HG03108 (cell line): ENCODE data around the gene SLC18A3.

Experiments used
- ATAC-seq: cut with Tn5 transposase; IDR thresholded peaks from one replicate; pipeline ENCODE4 v1.9.1; 2021; ENCODE audit warnings: moderate library complexity; ENCODE audit not compliant: unreplicated experiment

Gene SLC18A3

DNA sequence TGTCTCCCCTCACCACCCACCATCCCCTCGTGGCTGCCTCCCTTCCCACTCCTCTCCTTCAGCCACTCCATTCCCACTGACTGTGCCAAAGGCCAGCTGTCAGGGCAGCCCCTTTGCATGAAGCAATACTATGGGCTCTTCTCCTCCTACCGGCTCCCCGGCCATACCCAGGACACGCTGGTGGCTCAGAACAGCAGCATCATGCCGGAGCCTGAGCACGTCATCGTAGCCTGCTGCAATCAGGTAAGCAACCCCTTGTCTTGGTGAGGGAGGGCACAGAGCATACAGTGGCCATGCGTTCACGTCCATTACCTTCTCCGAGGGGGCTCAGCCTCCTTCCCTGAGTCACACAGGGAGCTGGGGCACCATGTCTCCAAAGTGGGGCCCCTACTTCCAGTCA lies 15.3 kb downstream of the SLC18A3 start:
- ATAC-seq: no peak

DNA sequence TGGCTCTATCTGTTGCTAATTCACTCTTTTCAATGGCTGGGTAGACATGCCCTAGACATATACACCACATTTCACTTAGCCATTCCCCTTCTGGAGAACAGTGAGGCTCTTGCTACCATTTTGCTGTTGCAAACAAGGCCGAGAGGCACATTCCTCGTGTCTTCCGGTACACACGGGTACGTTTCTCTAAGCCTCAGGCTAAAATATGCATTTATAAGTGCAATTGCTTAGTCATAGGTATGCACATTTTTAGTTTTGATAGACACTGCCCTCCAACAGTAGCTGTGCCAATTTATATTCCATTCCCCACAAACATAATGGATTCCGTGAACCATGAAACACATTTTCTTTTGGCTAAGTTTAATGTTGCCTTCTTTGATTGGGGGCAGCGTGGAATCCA lies 16.9 kb downstream of the SLC18A3 start:
- no peak for ATAC-seq

DNA sequence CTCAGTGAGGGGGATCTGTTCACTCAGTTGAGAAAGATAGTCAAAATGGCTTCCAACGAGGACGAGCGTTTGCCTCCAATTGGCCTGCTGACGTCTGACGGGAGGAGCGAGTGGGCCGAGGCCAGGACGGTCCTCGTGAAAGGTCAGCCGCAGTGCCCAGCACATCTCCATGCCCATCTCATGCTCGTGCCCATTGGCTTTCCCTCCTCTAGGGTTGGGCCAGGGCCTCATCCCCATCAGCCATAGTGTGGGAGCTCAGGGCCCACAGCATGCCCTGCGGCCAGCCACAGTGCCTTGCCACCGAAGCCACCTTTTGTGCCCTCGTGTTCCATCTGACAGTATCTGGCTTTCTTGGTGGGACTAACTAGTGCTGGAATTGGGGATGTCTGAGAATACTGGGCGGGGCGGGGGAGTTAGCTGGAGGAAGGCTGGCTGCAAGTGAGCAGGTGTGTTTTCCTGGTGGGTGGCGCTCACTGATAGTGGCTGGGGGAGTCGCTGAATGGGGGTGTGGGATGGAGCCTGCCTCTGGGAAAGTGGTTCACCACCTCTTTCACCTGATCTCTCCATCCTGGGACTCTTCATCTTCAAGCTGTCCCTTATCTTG lies 17.6 kb downstream of the SLC18A3 start:
- ATAC-seq: no peak

DNA sequence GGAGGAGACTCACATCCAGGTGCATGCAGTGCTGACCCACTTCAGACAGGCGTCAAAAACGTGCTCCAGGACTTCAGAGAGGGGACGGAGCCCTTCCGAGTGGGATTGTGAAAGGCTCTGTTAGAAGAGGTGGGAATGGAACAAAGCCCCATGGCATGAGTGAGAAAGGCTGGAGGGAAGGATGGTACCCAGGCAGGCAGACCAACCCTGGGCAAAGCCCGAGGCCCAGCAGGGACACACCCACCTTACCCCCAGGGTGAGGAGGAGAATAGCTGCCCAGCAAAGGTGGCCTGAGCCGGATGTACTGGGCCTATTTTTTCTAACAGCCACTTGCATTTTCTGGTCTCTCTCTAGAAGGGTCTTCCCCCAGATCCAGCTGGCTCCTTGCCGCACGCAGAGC lies 18.5 kb downstream of the SLC18A3 start:
- no peak for ATAC-seq

DNA sequence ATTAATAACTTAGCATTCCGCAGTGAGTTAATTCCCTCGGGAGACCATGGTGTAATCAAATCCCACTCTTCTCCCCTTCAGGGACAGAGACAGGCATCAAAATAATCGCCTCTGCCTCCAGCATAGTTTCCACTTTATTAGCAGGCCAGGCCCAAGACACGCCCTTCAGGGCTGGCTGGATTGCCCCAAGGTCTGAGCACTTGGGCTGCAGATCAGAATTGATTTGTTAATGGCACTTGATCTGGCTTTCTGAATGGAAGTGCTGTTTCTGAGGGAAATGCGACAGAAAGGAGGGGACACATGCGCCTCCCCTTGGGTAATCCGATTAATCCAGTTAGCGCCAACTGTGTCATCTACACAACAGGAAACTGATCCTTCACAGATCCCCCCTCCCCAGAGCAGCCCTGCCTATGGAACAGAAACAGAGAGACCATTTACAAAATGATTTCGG lies 19.3 kb downstream of the SLC18A3 start:
- ATAC-seq: no peak

DNA sequence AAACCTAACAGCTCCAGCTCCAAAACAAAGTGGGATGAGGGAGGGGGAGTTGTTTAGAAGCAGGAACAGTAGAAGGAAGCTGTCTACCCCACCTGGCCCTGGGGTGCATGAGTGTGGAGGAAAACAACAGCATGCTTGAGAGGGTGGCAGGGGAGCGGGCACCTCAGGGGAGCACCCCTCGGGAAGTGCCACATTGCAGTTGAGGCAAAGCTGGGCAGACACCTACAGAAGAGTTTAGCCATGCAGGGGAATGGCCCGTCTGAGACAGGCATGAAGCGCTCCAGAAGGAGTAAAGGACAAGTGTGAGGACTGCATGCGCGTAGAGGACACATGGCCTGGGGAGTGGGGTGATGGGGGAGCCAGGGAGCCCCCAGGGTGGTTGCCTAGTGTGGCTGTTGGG lies 21.9 kb downstream of the SLC18A3 start:
- ATAC-seq: no peak

DNA sequence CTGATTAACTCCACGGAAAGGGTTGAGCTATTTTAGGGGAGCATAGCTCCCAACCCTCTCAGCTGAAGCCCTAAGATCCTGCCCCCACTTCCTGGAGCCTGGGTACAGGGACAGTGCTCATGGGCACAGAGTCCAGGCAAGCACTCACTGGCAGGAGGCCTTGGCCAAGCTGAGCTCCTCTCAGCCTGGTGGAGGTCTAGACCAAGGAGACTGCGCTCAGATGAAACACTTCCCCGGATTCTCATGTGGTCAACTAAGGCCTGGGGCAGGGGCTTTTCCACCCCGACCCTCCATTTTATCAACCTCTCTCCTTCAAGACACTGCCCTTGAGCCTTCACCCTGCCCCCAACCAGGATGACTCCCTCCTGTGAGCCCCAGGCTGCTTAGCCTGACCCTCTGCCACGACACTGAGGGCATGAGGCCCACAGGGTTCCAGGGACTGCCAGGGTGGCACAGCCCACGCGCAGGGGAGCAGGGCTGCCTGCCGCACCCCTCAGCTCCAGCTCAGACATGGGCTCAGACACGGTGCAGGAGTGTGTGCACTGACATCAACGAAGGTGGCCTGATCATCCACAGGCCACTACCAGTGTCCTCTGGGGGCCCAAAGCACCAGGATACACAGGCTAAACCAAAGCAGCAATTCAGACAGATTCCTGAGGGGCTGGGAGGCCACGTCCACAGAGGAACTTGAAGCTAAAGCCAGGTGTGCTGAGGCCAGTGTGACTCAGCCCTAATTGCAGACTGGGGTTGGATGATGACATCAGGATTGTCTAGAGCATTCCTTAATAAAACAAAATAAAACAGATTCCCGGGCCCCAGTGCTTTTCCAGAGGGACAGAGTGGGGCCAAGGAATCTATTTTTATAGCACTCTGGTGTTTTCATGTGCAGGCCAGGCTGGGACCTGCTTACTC lies 22.6 kb downstream of the SLC18A3 start:
- ATAC-seq: no peak

DNA sequence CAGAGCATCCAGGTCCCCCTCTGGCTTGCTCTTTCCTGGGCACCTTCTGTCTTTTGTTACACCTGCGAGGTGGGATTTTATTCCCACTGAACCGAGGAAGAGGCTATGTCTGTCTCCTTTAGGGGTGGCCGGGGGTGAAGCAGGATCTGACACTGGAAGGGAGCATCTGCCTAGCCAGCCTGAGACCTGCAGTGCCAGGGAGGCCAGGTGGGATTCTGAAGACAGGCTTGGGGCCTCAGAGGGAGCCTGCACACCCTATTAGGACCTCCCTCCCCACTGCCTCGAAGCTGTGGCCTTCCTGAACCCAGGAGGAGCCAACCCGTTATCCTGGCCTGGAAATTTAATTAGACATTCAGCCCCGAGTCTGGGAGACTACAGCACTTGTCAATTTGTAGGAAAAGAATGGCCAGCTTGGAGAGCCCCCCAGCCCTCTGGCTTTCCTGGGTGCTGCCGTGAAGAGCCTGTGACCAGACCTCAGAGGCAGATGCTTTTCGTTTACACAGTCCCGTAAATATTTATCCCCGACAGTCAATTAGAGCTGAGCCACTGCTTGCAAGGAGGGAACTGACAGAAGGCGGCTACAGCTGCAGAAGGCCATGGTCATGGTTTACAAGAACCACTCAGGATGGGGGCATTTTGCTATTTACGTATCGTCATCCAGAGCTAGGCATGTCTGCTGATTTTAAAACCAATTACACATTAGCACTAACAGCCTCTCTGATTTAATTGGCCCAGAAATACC lies 23.4 kb downstream of the SLC18A3 start:
- ATAC-seq: no peak

DNA sequence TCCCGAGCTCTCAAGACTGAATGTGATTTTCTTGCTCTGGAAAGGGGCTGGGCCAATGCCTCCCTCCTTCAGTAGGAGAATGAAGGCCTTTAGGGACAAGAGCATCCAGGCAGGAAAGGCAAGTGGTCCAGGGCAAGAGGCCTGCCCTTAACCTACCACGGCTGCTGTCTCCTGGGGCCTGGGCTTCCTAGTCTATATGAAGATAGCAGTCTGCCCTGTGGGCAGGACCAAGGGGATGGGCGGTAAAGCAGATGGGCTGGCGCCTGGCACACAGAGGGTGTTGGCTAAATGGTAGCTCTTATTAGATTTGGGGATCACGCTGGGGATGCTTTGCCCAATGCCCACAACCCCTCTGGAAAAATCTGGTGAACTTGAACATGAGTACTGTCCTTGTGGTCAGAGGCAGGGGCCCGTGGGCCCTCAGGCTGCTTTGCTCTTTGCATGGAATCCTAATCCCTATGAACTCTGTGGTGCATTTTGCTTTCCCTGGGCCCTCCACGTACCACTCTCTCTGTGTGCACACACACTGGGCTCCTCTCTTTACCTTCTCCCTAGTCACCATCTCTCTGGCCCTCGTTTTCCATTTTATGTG lies 24.1 kb downstream of the SLC18A3 start:
- ATAC-seq: no peak

DNA sequence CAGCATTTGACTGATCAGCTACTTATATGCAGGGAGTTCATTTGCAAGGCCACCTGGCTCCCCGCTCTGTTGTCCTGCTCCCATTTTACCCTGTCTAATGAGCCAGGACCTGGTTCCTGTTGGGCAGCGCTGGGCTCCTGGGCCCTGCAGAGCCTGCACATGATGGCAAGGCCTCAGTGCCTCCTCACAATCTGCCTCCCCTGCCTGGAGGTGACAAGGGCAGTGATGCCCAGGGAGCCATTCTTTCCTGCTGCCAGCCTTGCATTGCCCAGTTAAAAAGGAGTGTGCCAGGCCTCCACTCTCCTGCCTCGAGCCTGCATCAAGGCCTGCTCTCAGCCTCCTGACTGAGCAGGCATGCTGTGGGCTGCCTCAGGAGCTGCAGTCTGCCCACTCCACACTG lies 32.2 kb downstream of the SLC18A3 start:
- no peak for ATAC-seq

DNA sequence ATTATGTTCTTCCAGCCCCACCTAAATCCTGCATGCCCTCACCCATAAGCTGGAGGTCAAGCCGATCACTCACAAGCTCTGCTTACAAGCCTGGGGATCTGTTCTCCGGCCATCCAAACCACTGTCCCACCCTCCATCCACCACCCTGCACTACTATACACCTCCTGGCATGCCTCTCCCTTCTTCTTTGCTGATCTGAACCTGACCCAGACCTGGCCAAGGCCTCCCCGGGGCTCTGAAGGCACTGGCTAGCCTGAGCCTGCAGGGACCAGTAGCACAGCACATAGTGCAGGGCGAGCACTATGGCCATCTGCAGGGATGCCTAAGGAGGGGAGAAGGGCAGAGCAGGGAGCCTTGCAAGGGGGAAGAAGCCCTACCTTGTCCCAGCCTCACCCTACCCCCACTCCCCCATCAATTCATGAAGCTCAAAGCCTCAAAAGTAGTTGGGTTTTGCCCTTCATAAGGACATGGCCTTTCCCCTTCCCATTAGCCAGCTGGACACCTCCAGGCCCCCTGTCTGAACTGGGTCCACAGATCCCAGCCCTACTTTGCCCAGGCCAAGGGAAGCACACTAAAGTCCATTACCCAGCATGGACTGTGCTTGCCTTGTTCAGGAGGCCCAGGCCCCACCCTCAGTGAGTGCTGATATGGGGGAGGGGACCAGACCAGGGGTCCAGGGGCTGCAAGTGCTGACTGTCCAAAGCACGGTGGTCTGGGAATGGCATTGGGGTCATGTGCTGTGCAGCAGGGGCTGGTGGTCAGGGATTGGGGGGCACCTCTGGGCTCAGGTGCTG lies 33.3 kb downstream of the SLC18A3 start:
- no peak for ATAC-seq

DNA sequence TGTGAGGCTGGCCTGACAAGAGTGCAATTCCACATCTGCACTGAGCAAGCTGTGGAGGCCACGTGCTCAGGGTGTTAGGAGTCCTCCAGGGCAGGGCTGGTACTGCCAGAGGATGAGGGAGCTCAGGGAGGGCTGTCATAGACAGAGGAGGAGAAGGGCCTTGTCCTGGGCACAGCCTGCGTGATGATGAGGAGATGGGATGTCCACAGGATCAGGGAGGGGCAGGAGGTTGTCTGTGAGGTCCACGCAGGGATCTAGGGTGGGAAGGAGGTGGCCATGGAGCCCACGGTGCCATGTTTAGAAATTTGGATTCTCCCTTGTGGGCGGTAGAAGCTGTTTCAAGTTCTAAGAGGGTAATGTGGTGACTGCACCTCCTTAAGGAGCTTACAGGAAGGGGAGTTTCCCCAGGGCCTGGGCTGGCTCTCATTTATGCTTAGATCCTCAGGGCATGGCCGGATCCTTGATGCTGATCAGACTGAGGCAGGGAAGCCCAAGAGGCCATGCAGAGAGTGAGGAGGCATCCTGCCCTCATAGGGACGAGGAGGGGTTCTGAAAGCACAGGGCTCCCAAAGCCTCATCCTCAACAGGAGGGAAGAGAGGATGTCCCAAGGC lies 34.0 kb downstream of the SLC18A3 start:
- no peak for ATAC-seq

DNA sequence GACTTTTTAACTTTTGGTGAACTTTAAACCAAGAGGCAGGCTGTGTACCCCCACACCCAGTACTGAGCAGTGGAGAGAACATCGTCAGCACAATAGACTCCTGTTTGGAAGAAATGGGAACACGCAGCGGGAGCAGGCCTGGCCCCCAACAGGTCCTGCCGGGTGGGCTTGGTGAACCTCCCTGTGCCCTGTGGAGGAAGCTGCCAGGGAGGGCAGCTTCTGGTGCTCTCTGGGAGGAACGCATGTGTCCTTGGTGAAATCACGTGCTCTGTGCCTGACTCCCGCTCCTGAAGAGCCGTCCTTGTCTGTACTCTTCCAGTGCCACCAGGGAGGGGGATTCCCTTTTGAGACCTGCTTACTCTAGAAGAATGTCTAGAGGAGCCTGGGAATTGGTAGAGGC lies 35.3 kb downstream of the SLC18A3 start:
- no peak for ATAC-seq

DNA sequence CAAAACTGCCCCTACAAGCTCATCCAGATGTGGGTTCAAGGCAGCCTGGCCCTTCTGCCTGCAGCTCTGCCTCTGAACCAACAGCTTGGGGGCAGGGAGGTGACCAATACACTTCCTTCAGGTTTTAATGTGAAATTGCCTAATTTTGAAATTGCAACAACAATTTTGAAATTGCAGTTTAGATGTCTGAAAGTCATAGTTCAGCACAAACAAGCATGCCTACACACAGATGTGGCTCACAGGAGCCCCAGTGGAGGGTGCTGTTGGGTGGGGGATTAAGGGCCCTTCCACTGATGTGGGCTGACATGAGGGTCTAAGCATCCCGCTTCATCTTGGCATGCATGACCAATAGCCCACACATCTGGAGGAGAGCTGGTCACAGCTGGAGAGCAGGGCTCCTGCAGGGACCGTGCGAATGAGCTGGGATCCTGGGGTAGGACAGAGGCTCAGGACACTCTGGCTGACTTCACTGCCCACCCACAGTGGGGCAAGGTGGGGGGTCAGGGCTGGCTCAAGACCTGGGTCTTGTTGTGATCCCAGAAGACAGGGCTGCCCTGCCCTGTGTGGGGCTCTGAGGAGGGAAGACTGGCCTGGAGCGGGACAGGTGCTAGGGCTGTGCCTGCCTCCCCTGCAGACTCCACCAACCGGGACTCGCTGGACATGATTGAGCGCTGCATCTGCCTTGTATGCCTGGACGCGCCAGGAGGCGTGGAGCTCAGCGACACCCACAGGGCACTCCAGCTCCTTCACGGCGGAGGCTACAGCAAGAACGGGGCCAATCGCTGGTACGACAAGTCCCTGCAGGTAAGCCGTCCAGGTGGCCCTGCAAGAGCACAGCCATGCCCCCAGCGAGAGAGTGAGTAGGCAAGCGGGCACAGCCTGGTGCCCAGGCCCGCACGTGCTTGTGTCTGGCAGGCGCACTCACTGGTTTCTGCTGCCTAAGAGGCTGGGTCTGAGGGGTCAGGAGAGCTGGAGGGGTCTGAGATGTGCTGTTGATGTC lies 36.1 kb downstream of the SLC18A3 start:
- ATAC-seq: no peak

DNA sequence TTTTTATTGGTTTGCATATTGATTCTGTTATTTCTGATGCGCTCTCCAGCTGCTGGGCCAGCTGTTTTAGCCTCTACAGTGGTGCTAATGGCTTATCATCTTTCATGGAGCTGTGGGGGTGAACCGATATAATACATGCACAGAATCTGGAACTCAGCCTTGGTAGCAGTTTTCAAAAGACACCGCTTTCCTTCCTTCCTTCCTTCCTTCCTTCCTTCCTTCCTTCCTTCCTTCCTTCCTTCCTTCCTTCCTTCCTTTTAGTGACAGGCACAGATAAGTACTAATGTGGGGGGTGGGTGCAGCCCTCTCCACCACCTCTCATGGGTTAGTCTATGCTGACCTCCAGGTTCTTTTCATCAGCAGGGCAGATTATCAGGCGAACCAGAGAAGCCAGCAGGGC lies 37.4 kb downstream of the SLC18A3 start:
- no peak for ATAC-seq

DNA sequence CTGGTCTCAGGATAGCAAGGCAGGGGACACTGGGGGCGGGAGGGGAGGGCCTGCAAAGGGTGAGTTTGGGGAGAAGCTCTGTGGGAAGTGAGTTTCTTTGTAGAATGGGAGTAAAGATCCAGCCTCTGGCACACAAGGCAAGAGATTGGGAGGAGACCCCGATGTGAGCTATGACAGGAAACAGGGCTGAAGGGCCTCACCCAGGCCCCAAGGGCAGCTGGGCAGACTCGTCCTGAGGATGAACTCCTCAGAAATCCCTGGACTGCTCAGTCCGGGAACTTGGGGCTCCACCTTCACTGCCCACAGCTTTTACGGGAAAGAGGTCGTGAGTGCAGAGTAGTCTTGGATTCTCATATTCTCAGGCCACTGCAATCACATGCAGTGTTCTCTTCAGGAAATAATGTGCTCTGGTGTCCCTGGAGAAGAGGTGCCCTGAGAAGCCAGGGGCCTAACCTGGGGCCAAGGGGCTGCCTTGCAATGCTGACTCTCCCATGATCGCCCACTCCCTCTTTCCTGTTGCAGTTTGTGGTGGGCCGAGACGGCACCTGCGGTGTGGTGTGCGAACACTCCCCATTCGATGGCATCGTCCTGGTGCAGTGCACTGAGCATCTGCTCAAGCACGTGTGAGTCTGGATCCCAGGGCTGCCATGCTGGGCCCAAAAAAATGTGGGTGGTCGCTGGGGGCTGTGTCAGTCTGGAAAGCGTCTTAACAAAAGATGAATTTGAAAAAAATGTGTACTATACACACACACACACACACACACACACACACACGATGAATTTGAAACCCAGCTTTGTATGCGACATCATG lies 38.1 kb downstream of the SLC18A3 start:
- ATAC-seq: no peak

DNA sequence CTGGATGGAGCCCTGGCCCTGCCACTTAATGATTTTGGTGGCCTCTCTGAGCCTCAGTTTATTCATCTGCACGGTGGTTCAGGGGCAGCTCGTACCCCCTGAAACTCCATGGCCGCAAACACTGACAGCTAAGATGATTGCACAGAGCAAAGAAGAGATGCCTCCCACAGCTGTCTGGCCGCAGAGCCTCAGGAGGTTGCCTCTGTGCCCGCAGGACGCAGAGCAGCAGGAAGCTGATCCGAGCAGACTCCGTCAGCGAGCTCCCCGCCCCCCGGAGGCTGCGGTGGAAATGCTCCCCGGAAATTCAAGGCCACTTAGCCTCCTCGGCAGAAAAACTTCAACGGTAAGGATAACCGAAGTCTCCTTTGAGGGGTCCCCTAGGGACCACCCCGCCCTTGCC lies 39.2 kb downstream of the SLC18A3 start:
- no peak for ATAC-seq
